HG03108 (cell line): ENCODE measurements around the gene SUPT20H.

Experiments
- ATAC-seq: cut with Tn5 transposase; IDR thresholded peaks from one replicate; pipeline ENCODE4 v1.9.1; 2021; ENCODE audit warnings: moderate library complexity; ENCODE audit not compliant: unreplicated experiment

The SUPT20H gene

DNA sequence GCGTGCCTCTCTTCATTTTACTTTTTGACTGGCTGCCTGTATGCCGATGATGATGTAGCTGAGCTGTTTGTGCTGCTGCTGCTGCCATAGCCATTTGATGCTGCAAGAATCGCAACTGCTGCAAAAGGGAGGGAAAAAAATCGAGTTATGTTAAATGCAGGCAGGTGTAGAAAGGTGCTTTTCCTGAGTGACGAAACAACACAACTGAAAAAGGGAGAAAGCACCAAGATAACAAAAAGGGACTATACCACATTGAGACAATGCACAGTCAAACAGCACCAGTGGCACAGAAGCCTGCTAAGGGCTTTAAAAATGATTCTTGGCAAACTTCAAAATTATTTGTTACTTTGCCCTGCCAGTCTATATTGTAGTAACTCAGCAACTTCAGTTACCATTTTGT is 49.8 kb downstream of the SUPT20H start:
- ATAC-seq, result no peak

GRCh38 chr13:37001921-37002250 is 57.6 kb downstream of the SUPT20H start:
- no peak for ATAC-seq

DNA sequence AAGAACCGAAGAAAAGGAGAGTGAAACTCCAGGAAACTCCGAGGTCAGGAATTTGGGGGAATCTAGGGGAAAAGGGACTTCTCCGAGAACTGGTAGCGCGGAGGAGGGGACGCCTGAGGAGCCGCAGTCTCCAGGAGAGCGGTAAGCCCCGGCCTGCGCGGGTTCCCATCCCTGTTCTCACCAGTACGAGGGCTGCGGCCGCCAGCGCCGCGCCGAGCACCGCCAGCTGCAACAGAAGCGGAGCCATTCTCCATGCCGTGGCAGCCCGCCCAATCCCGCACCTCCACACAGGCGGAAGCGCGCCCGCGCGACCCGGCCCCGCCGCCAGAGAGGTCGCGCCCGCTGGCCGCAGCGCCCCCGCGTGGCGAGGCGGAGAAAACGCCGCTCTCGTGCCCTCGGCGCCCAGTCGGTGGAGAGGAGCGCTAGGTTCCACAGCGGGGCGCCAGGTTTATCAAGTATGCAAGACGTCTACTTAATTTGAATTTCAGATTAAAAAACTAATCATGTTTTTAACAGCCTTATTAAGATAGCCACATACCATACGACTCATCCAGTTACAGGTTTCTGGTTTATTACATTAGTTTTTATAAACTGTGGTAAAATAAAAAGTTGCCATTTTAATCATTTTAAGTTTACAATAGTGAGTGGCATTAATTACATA is 60.3 kb downstream of the SUPT20H start, which contains the start of gene ALG5:
Gene ALG5, minus strand, starts transcription at position 287 of the 661 bp plus-strand sequence. Its CDS starts 40 bp downstream, at position 247.
- ATAC-seq, result peak; percentile 70

DNA sequence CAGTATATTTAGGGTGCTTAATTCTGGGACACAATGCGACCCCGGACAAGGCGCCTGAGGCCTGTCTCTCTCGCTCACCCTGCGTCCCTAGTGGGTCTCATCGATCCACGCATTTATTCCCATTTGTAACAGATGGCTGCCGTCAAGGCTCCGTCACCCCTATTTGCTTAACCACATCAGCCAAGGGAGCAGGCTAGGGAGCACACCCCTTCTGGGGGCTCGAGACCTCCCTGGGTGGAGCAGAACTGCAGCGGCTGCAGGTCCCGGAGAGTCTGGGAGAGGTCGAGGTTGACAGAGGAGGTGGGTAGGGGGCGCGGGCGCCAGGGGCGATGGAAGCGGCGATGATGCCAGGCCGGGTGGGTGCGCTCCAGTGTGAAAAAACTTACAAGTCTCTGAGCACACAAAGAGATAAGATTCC is 60.9 kb downstream of the SUPT20H start:
- ATAC-seq, result no peak

DNA sequence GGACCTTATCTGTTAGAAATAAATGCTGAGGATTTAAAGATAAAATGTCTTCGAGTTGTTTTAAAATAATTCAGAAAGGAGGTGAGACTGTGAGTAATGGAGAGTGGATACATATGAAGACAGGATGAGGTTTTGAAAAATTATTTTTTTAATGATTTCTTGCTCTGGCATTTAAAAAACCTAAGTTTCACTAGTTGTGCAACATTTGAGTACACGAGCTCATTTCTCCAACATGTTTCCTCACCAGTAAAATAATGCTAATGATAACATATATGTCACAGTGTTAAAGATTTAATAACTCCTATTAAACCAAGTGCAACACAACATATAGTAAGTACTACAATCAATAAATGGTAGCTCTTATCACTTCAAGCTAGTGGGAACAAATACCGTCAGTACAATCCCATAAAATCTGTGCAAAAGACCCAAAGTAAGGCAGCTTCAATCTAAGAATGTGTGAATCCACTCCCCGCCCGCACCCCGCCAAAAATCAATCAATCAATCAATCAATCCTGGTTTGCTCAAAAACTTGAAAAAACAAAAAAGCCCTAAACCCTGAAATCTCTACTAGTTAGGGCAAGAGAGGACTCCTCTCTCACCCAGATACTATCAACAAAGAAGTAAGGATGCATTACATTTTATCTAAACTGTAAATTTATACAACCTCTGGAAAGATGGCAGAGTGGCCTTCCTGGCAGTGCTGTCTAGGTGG is 61.6 kb downstream of the SUPT20H start:
- ATAC-seq, result no peak

GRCh38 chr13:36992362-36992761 is 67.1 kb downstream of the SUPT20H start:
- ATAC-seq, result no peak

- ATAC-seq, result no peak
Measured at GRCh38 chr13:36986462-36987240, 72.8 kb downstream of the SUPT20H start.

DNA sequence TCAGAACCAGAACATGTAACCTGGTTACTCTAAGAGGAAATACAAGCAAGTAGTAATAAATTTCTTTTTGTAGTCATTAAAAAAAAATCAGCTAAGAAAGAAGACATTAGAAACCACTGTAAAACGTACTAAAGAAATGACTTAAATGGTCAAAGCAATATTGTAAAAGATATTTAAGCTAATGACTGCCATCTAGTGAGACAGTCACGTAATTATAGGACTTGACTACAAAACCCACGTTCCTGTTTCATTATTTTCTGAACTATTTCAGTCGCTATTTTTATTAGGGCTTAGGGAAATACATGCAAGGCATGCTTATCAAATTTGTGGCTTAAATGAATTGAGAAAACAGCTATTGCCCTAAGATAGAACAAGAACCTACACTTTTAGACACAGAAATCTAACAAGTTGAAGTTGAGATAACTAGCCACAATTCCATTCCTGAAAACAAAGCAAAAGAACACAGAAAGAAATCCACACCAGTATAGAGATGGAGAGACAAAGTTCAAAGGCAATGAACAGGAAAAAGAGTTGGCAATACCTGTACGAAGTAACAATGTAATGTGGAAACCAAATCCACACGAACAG is 78.2 kb downstream of the SUPT20H start:
- ATAC-seq, result no peak

DNA sequence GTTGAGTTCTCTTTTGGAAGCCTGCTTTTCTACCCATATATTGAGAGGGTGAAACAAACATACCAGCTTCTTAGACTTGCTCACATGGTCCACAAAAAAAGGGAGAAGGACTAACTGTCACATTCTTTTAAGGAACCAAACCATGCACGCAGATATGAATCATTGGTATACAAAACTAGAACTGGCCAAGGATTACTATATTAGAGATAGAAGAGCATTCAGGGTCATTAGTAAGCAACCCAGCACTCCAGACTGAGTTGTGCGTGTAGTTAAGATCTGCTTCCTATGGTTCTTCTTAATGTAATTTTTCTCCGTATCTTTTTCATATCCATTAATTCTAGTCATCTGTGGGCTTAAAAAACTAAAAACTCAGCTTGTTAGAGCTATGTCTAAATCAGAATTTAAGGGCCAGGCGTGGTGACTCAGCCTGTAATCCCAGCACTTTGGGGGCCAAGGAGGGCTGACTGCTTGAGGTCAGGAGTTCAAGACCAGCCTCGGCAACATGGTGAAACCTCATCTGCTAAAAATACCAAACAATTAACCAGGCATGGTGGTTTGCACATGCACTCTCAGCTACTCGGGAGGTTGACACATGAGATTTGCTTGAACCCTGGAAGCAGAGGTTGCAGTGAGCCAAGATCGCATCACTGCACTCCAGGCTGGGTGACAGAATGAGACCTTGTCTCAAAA is 80.0 kb downstream of the SUPT20H start:
- no peak for ATAC-seq

GRCh38 chr13:36975172-36975571 is 84.3 kb downstream of the SUPT20H start:
- no peak for ATAC-seq

DNA sequence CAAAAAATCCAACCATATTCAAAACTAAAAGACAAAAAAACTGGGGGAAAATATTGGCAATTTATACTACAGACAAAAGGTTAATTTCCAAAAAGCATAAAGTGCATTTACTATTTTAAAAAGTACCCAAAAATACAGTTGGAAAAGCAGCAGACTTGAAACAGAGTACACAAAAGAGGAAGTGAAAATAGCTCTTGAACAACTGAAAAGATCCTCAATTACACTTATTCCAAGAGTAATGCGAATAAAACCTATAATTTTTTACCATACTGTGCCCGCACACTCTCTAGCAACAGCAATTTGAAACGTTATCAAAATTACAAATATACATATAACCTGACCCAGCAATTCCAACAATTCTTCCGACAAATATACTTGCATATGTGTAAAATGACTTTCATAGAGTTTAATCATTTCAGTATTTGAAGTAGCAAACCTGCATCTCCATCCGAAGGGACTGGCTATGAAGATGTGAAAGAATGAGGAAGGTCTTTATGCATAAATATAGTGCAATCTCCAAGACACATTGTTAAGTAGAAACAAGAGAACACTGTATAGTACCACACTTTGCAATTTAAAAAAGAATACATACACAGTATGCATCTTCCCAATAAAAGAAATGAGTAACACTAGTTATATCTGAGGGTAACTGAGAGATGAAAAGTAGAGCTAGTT is 85.7 kb downstream of the SUPT20H start:
- peak; percentile 73 for ATAC-seq

DNA sequence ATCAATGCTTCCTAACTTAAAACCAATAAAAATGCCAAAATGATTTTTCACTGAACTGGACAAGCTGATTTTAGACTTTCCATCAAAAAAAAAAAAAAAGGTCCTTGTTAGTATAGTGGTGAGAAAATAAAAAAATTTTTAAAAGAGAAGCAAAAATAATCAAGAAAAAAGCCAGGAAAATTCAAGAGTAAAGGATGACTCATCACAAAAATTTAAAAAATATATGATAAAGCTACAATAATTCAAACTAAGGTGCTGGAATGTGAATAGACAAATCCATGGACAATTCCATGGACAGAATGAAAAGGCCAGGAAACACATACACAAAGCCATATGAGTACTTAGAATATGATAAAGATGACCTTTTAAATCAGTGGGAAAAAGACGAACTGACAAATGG is 86.5 kb downstream of the SUPT20H start:
- ATAC-seq, result no peak

GRCh38 chr13:36966404-36966803 is 93.1 kb downstream of the SUPT20H start:
- no peak for ATAC-seq

DNA sequence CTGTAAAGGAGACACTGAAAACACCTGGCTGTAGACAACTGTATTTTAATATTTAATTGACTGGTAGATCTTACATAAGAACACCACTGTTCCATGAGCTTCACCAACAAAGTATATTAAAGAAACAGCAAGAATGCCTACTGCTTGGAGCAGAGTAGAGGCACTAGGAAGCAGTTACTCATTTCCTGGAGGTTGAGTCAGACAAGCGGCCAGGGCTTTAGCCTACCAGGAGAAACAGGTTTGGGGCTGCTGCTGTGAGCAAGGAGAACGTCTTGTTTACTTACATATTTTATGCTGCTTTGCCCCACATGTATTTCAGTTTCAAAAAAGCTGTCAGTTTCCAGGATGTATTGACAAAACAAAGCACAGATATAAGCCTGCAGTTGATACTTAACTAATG is 93.7 kb downstream of the SUPT20H start:
- no peak for ATAC-seq

GRCh38 chr13:36959456-36960116 is 99.9 kb downstream of the SUPT20H start:
- ATAC-seq, result no peak
